H1 (cell line): ENCODE results near the gene TBX21. TPM values are rescaled to one million over a fixed set of nuclear protein-coding genes. Genes with fewer than 3 reads are reported as not detected.
A peak's percentile ranks its signal among the peaks of the same experiment; 100 is the strongest.

Experiments used
- BRCA1 ChIP-seq: IDR thresholded peaks from 2 replicates; pipeline ENCODE4 v1.6.1; 2012; ENCODE audit warnings: low read depth, low read length, improper control_type of control experiment
- CBX8 ChIP-seq: fragments of 300-800, 300-1000 bp; sonication (generic); IDR thresholded peaks from 2 replicates; pipeline ENCODE4 v1.7.1; 2016; ENCODE audit warnings: low read depth, low read length, borderline replicate concordance
- CHD7 ChIP-seq: fragments of 300-600 bp; sonication (generic); IDR thresholded peaks from 2 replicates; pipeline ENCODE4 v1.7.1; 2012; ENCODE audit warnings: low read length, moderate library complexity, mild to moderate bottlenecking, inconsistent platforms; ENCODE audit not compliant: insufficient replicate concordance
- KDM4A ChIP-seq: IDR thresholded peaks from one replicate; pipeline ENCODE4 v1.7.1; 2012; ENCODE audit warnings: low read depth, mild to moderate bottlenecking, moderate library complexity, low read length, inconsistent platforms; ENCODE audit not compliant: severe bottlenecking
- POLR2AphosphoS5 ChIP-seq: IDR thresholded peaks from 2 replicates; pipeline ENCODE4 v1.6.1; 2011; ENCODE audit warnings: low read depth, low read length
- RBBP5 ChIP-seq: IDR thresholded peaks from 2 replicates; pipeline ENCODE4 v1.7.1; 2012; ENCODE audit warnings: low read depth, mild to moderate bottlenecking, inconsistent platforms, low read length, moderate library complexity, borderline replicate concordance
- TAF1 ChIP-seq: IDR thresholded peaks from 2 replicates; pipeline ENCODE4 v1.6.1; 2011; ENCODE audit warnings: mild to moderate bottlenecking, low read depth, low read length
- TAF7 ChIP-seq: optimal IDR thresholded peaks from 2 replicates; pipeline ENCODE3; 2011; ENCODE audit warnings: low read depth, mild to moderate bottlenecking, inconsistent platforms, low read length, moderate library complexity, borderline replicate concordance
- TEAD4 ChIP-seq: IDR thresholded peaks from 2 replicates; pipeline ENCODE4 v1.6.1; 2012; ENCODE audit warnings: low read depth, low read length, inconsistent platforms, mixed read lengths
- polyA plus RNA-seq, 7 experiments: library from polyadenylated mRNA; depleted of rRNA in 3 of 7; stranded (reverse) in 5 of 7; unstranded in 2 of 7; fragments of >200 nt in 5 of 7; fragments of 200-250 nt in 2 of 7; gene quantifications; 1 replicate in 5 of 7; 2 replicates in 1 of 7; 4 replicates in 1 of 7; pipeline versions ENCODE4 v1.2.1 to v1.2.3, GENCODE V29; 2011 to 2013; ENCODE audit warnings: missing spikeins in 2 of 7, mixed read lengths in 2 of 7
- total RNA-seq: library from RNA; stranded (reverse); fragmentation: NEBNext Ultra II Directional; extraction: Animal tissue kit (Norgen Biotek cat#: 25700); gene quantifications from 2 replicates; pipeline ENCODE4 v1.2.1, GENCODE V29; 2021

TBX21 gene
- total and polyA plus RNA-seq, 2 of the 8 experiments (the other 6 are each of a cell fraction or from before 2014, with no cell fraction given) = not detected

DNA sequence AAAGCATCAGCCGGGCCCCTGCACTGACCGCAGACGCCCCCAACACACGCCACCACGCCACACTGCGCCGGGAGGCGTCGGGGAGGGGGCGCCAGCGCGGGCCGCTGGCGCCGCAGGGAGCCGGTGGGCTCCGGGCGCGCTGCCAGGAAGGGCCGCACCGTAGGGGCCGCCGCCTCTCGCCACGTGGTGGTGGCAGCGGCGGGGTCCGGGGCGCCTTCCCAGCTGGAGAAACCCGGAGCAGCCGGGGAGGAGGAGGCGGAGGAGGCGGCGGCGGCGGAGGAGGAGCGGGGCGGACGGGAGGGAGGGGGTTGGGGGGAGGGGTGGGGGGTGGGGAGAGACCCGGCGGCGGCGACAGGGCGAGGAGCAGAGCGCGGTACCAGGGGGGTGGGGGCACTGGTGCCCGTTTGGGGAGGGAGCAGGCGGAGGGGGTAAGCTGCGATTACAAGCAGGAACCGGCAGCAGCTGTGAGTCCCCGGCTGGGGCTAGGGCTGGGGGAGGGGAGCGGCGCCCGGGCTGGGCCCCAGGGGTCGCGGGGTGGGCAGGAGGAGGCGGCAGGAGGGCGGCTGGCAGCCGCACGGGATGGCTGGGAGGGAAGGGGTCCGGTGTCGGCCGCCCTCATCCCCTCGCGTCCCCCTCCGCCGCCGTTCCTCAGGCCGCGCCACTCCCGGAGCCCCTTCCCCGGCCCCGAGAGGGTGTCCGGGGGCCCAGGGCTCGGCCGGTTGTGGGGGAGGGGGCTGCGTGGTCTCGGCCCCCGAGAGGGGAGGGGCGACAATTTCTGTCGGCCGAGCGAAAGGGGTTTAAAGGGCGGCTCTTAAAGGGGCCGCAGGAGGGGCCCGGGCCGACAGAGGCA is 39.1 kb upstream of the TBX21 start, which contains the start of gene TBKBP1 (continued):
- TF ChIP-seq CHD7 = no peak
- peak; percentile 41 for TF ChIP-seq KDM4A
- TF ChIP-seq TAF1 = peak; percentile 23; the same call in 1 of the 2 replicates
- peak; percentile 27; the same call in 1 of the 2 replicates for TF ChIP-seq RBBP5
- TF ChIP-seq TAF7 = no peak
- TF ChIP-seq POLR2AphosphoS5 = no peak
- TF ChIP-seq TEAD4 = no peak
- no peak for TF ChIP-seq CBX8
- TF ChIP-seq BRCA1 = no peak
